ENCODE results near the gene DTYMK.

Gene DTYMK

DNA sequence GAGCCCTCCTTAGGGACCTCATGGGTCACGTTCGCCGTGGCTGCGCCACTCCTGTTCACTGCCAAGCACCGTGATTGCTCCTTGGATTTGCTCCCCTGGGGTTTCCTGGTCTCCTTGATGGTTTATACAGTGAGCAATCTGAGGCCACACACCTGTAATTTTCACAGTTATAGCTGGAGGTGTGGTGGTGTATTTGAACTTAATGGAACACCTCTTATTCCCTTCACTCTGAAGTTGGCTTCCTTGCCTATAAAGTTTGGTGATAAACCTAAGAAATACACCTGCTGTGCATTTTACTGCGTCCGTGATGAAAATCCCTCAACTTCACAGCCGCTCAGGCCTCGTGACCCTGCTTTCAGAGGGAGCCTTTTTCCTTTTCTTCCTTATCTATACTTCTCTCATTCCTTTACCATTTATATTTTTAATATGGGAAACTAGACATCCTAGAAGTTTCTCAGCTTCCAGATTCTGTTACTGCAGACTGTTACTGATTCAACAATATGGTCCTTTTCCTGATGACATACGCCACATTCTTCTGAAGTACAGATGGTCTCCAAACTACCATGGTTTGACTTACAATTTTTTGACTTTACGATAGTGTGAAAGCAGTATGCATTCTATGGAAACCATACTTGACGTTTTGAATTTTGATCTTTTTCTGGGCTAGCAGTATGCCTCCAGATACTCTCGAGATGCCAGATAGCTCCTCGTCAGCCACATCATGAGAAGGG lies 40.5 kb downstream of the DTYMK start:
- no peak for DNase-seq

DNA sequence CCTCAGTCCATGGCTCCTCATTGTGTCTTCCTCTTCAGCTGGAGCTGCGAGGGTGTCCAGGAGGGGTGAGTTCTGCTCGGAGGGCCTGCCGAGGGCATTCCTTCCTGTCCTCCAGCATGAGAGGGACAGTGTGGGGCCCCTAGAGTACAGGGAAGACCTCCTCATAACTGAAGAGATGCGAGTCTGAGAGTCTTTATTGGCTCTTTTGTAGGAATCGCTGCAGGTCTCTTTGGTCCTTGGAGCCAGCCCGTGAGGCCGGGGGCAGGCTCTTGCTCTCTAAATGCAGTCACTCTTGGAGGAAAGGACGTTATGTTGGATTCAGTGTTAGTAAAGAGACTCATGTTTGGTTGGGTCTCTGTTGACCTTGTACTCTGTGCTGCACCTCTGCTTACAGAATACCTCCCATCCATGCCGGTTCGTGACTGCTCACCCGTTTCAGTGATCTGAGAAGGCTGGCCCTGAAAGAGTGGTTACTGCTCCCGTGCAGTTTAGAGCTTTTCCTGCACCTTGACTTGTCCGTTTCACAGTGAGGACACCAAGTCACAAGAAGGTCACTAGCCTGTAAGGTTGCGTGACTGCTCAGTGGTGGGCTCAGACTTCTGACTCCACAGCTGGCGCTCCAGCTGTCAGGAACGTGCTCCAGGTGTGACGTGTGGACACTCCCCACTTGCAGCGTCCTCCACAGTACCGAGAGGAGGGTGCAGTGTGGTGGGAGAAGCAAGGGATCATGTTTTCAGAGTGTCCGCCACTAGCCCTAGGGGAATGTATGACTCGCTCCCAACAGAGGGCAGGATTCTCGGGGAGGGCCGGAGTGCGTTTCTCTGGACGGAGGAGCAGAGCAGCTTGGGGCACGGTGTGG lies 41.3 kb downstream of the DTYMK start:
- DNase-seq: no peak

DNA sequence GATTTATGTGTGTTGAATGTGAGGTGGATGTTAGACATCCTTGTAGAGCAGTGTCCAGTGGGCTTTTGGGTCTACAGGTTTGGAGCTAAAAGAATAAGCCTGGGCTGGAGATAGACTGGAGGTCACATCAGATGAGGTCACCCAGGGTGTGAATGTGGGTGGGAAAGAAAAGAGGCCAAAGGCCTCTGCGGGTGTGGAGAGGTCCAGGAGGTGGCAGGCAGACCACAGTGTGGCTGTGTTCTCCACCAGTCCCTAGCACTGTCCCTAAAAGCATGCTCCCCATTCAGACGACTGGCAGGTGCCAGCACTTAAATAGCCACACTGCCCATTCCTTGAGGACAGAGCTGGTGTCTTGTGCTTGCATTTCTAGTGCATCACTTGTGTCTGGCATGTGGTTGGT lies 45.0 kb downstream of the DTYMK start:
- no peak for DNase-seq

DNA sequence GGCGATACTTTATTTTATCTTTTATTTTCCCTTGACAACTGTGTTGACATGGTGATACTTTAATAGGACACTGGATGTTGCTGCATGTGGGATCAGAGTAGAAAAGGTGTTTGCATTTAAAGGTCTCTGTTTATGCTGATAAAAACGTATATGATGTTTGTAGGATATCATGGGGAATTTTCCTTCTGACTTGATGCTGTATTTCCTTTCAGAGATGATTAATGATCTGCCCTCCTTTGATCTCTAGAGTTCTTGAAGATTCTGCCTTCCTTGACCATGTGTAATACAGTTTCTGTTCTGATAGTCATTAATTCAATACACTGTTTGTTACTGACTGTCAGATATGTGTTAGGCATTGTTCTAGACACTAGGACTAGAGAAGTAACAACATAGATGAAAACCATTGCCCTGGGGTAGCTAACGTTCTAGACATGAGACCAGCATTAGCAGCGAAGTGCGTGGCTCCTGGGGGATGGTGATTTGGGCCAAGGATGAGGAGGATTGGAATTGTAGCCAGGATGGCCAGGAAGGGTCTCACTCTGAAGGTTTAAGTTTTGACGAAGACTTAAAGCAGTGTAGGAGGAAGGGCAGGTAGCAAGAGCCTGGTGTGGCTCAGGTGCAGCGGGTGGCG lies 46.3 kb downstream of the DTYMK start:
- DNase-seq: no peak

DNA sequence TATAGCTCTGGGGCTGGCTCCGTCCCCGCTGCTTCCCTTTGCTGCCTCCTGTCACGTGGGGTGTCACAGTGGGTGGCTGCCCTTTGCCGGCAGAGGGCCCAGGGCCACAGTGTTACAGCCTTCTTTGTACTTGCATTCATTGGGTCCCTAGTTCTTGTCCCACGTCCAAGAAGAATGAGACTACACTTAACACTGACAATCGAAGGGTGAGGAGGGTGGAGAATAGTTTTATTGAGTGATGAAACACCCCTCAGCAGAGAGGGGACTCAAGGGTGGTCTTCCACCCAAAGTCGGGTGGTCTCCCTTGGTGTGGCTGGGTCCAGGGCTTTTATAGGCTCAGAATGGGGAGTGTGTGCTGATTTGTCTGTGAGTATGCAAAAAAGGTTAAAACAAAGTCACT lies 47.2 kb downstream of the DTYMK start:
- DNase-seq: no peak

DNA sequence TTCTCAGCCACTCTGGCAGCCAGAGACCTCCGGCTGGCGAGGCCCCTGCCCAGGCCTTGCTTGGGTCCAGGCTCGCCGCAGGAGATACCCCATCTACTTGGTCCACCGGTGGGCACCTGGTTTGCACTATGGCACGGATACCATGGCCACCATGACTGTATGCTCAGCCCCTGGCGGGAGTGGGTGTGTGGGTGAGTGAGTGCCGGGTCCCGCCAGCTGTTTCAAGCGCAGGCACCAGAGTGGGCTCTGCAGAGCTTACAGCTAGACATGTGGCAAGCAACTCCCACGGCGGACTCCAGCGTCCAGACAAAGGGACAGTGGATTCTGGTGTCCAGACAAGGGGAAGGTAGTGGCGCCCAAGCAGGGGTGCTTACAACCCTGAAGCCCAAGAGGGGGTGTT lies 47.7 kb downstream of the DTYMK start:
- no peak for DNase-seq

DNA sequence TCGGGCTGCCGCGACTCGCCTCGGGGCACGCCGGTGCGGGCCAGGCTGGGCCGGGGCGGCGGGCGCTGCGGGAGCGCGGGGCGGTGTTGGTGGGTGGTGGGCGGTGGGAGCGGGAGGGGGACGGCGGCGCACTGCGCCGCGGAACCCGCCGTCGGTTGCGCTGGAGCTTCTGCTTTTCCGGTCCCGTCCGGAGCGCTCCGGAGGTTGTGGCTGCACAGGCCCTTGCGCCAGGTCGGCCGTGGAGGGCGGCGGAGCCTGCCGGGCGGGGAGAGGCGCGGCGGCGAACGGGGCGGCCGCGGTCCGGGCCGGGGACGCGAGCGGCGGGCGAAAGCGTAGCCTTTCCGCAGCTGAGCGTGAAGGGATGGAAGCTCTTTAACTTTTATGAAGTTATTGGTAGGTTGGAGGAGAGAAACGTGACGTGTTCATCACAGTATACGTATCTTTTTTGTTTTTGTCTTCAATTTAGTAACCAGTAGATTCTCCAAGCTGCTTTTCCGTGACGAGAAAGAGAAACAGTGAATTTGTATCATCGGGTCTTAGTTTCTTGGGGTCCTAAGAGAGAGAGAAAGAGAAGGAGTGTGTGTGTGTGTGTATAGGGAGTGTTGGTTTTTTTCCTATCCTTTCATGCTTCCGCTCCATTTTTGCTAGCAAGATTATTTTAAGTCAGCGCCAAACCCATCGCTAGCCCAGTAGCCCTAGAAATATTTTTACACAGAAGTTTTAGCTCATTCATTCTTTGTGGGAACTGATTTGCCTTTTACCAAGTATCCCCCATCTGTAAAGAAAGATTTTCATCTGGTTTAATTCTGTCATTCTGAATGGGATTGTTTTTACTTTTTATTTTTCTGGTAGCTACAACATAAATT lies 48.6 kb downstream of the DTYMK start:
- peak in 1 of 2 donors; percentile 42 for DNase-seq

DNA sequence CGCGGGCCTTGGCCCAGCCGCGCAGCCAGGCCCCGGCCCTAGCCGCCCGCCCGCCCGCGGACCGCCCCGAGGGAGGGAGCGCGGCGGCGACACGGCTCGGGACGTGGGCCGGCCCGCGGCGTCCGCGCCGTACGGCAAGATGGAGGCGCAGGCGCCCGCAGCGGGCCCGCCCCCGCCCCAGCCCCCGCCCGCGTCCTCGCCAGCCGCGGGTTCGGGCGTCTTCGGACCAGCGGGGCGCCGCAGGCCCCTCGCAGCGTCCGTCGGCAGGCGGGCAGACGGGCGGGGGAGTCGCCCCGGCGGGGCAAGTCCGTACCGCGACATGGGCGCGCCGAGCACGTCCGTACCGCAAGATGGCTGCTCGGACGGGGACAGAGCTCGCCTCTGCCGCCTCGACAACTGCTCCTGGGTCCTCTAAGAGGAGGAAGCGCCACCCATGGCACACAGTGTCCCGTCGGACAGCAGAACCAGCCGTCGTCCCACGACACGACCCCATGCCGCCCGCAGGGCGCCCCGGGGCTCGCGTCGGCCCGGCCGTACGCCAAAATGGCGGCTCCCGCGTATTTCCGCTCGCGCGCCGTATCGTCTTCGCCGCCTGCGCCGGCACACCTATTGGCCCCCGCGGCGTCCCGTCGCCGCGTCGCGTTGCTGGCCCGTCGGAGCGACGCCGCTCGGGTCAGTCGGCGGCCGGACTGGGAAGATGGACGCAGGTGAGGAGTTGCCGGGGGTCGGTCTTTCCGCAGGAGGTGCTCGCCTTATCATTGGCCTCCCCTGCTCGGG lies 49.4 kb downstream of the DTYMK start, which contains the start of the genes ATG4B and THAP4:
ATG4B (plus strand) TSS at position 676 of the 777 bp plus-strand sequence; CDS start at position 698, 22 bp downstream.
THAP4 (minus strand) TSS at position 141 of the 777 bp plus-strand sequence. CDS start 141 bp downstream, outside the sequence.
- peak; percentile 73 to 77 for DNase-seq

DNA sequence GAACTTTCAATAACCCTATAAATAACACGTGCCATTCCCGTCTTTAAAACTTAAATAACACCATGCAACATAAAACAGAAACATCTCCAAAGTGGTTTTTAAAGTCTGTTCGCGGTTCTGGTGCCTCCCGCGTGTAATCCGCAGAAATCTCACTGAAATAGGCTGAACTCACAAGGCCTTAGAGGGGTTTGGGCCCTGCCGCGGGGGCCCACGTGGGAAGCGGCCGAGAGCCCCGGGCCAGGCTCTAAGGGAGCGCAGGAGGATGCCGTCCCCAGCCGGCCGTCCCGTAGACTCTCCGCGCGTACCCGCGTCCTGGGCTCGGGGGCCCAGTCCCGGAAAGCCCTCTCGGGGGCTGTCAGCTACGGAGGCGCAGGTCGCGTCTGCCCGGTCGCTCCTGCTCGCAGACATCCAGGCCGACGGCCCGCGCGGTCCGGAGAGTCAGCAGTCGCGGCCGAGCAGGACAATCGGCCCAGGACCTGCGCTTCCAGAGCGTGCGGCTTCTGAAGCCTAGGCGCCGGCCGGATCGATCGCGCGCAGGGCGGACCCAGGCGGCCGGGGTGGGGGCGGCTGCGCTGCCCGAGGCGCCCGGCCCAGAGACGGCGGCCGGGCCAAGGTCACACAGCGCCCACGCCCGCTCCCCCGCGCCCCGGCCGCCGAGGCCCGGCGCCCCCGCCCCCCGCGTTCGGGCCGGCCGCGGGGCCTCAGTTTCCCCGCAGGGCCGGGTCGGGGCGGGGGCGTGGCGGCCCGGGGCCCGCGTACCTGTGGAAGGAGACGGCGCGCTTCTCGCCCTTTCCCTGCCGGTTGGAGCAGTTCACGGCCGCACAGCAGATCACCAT lies 50.2 kb downstream of the DTYMK start:
- DNase-seq: peak in 1 of 2 donors; percentile 20

DNA sequence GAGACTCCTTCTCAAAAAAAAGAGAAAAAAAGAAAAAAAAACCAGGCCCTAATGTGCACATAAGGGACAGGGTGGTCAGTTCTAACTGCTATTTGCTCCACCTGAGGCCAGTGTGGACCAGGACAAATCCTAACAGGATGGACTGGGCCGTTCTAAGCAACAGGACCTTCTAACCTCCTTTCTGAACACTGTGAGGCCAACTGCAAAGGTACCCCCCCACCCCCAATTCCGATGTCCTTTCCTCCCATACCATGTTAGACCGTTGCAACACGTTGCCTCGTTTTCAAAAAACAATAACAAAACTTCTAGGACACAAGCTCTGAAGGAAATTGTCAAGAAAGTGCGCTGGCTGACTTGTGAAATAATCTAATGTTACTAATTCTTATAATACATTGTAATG lies 50.9 kb downstream of the DTYMK start:
- DNase-seq: no peak

DNA sequence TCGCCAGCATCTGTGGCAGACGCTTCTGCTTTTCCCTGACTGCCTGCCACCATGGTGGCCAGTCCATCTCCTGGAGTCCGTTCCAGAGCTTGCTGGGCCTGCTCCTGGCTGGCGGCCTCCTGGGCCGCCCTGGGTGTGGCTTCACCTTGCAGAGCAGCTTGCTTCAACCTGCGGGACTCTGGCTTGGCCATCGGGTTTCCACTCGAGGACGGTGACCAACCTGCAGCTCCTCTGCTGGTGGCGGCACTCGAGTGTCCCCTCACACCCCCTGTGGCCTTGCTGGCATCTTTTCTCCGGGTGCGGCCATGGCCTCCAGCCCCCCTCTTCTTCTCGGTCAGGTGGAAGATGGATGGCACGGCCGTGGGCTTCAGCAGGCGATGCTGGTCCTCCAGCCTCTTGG lies 53.1 kb downstream of the DTYMK start:
- no peak for DNase-seq

DNA sequence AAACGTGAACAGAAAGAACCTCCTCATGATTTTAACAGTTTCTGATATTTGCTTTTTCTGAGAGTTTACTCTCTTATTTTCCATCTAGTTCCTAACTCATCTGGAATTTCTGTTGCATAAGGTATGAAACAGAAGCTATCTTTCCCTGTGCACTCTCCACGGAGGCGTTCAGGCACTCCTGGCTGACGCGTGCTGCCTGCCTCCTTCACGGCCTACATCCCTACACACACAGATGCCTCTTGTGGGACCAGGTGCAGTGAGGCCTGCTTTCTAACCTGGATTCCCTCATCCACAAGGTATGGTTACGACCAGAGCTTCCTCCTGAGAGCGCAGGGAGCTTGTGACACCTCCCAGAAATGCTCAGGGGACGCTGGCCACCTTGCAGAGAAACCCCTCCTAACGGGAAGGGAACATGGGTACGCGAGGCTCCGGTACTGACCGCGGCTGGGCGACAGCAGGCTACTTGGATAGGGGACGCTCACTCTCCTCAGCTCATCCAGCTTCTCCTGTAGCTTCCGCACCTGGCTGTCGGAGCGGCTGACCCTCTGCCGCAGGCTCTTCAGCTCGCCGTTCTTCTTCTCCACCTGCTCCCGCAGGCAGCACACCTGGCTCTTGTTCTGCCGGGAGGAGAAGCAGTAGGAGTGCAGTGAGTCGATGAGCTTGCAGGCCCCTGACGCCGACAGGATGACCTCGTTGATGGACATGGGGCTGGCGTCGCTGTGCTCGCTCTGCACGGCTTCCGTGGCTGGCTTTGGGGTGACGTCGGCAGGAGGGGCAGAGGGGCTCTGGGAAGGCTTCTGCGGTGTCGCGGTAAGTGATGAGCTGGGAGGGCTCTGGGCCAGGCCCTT lies 53.9 kb downstream of the DTYMK start:
- DNase-seq: no peak

DNA sequence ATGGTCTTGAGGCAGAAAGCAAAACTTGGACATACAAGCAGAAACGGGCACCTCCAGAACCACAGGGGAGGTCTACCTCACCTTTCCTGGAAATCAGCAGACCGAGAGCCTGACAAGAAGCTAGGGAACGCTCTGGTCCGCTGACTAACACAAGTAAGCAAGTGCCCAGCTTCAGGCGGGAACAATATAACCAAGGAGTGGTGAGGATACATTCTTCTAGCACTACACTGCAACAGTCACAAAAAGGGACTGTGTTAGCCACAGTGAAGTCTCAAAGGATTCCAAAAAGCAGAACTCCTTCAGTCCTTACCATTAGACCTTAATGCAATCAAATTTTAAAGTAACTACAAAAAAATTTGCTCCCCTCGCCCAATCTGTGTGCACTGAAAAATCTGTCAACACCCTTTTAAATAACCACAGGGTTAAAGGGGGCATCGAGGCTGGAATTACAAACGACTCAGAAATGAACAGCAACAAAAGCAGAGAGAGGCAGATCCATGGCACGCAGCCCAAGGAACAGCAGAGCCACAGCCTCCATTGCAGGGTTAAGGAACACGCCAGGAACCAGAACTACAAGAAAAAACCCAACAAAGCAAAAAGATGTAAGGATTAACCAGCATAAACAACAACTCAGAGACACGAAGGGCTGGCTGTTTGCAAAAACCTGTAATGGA lies 56.7 kb downstream of the DTYMK start:
- DNase-seq: no peak

DNA sequence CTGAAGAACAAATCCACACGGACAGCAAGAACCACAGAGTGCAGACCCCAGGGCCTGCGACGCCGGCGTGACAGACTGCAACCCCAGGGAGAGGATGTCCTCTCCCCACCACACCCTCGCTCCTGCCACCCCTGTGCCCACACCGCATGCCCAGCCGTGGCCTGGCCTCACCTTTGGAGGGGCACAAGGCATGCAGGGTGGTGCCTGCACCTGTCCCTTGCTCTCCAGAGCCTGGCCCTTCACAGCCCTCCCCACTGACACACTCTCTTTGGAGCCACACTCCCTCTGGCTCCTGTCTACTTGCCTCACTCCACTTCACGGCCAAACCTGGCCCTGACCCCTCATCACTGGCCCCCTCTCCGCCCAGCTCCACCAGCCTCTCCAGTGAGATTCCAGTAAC lies 58.9 kb downstream of the DTYMK start:
- DNase-seq: no peak

Data from CD4-positive, alpha-beta T cell treated with Interleukin-1 beta for 1 hour (primary cell).